ENCODE measurements around the gene ADCY10. TPM values are rescaled to one million over a fixed set of nuclear protein-coding genes. Genes with fewer than 3 reads are reported as not detected.

Gene ADCY10
- total and polyA plus RNA-seq, 9 of the 15 experiments (the other 6 are each of a cell fraction or from before 2014, with no cell fraction given) = 0.08 to 0.86 (median 0.22) TPM

- TF ChIP-seq XRCC4 (IDR thresholded peaks at IDR 0.05; ENCODE audit: extremely low read depth, insufficient read depth, insufficient read length) = no peak
- TF ChIP-seq NR4A1 (CRISPR knock-in tag; IDR thresholded peaks at IDR 0.05) = no peak
- peak; percentile 68; the same call in 1 of the 2 replicates for TF ChIP-seq NR4A1 (tag; IDR thresholded peaks at IDR 0.05)
- TF ChIP-seq ZNF224 (CRISPR knock-in tag; IDR thresholded peaks at IDR 0.05) = no peak
- TF ChIP-seq SREBF1 (IDR thresholded peaks at IDR 0.05; ENCODE audit: borderline replicate concordance, low read depth, low read length) = no peak
- no peak for TF ChIP-seq EGR1 (conservative IDR thresholded peaks at IDR 0.05)
- TF ChIP-seq TEAD1 (CRISPR knock-in tag; IDR thresholded peaks at IDR 0.05) = peak; percentile 69 to 79; a peak in 3 of 4 replicates
- TF ChIP-seq, protein P1, sequence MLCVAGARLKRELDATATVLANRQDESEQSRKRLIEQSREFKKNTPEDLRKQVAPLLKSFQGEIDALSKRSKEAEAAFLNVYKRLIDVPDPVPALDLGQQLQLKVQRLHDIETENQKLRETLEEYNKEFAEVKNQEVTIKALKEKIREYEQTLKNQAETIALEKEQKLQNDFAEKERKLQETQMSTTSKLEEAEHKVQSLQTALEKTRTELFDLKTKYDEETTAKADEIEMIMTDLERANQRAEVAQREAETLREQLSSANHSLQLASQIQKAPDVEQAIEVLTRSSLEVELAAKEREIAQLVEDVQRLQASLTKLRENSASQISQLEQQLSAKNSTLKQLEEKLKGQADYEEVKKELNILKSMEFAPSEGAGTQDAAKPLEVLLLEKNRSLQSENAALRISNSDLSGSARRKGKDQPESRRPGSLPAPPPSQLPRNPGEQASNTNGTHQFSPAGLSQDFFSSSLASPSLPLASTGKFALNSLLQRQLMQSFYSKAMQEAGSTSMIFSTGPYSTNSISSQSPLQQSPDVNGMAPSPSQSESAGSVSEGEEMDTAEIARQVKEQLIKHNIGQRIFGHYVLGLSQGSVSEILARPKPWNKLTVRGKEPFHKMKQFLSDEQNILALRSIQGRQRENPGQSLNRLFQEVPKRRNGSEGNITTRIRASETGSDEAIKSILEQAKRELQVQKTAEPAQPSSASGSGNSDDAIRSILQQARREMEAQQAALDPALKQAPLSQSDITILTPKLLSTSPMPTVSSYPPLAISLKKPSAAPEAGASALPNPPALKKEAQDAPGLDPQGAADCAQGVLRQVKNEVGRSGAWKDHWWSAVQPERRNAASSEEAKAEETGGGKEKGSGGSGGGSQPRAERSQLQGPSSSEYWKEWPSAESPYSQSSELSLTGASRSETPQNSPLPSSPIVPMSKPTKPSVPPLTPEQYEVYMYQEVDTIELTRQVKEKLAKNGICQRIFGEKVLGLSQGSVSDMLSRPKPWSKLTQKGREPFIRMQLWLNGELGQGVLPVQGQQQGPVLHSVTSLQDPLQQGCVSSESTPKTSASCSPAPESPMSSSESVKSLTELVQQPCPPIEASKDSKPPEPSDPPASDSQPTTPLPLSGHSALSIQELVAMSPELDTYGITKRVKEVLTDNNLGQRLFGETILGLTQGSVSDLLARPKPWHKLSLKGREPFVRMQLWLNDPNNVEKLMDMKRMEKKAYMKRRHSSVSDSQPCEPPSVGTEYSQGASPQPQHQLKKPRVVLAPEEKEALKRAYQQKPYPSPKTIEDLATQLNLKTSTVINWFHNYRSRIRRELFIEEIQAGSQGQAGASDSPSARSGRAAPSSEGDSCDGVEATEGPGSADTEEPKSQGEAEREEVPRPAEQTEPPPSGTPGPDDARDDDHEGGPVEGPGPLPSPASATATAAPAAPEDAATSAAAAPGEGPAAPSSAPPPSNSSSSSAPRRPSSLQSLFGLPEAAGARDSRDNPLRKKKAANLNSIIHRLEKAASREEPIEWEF (CRISPR knock-in tag; IDR thresholded peaks at IDR 0.05) = no peak
- TF ChIP-seq, protein P2, sequence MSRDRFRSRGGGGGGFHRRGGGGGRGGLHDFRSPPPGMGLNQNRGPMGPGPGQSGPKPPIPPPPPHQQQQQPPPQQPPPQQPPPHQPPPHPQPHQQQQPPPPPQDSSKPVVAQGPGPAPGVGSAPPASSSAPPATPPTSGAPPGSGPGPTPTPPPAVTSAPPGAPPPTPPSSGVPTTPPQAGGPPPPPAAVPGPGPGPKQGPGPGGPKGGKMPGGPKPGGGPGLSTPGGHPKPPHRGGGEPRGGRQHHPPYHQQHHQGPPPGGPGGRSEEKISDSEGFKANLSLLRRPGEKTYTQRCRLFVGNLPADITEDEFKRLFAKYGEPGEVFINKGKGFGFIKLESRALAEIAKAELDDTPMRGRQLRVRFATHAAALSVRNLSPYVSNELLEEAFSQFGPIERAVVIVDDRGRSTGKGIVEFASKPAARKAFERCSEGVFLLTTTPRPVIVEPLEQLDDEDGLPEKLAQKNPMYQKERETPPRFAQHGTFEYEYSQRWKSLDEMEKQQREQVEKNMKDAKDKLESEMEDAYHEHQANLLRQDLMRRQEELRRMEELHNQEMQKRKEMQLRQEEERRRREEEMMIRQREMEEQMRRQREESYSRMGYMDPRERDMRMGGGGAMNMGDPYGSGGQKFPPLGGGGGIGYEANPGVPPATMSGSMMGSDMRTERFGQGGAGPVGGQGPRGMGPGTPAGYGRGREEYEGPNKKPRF (IDR thresholded peaks at IDR 0.05; ENCODE audit: low read depth, low read length) = no peak
- TF ChIP-seq ATF4 (CRISPR knock-in tag; IDR thresholded peaks at IDR 0.05) = 0 out of 2 replicates have a peak, but pooled peaks have one; percentile 60
- no peak for TF ChIP-seq PCBP2 (IDR thresholded peaks at IDR 0.05; ENCODE audit: low read depth, low read length, poor library complexity, severe bottlenecking)
- no peak for TF ChIP-seq BCLAF1 (IDR thresholded peaks at IDR 0.05; ENCODE audit: borderline replicate concordance in 1 of 2, control insufficient read depth in 1 of 2, low read depth in 2 of 2, low read length in 1 of 2)
- TF ChIP-seq ZNF586 (CRISPR knock-in tag; conservative IDR thresholded peaks at IDR 0.05) = no peak
- TF ChIP-seq KLF10 (CRISPR knock-in tag; IDR thresholded peaks at IDR 0.05) = no peak
- TF ChIP-seq NFRKB (IDR thresholded peaks at IDR 0.05; ENCODE audit: low read depth) = no peak
Measured at GRCh38 chr1:167819849-167820683, 93.9 kb downstream of the ADCY10 start (continued).
